ENCODE data around the gene C4BPA. TPM values are rescaled to one million over a fixed set of nuclear protein-coding genes. Genes with fewer than 3 reads are reported as not detected.

The C4BPA gene
- total and polyA plus RNA-seq, 2 of the 8 experiments (the other 6 are each of a cell fraction or from before 2014, with no cell fraction given), result not detected

- no peak for TF ChIP-seq GTF2F1 (IDR thresholded peaks at IDR 0.05; ENCODE audit: borderline replicate concordance, low read depth, low read length)
Measured at GRCh38 chr1:207069061-207069460, 35.0 kb upstream of the C4BPA start (continued).
